ENCODE measurements around the gene APP.

Gene APP

DNA sequence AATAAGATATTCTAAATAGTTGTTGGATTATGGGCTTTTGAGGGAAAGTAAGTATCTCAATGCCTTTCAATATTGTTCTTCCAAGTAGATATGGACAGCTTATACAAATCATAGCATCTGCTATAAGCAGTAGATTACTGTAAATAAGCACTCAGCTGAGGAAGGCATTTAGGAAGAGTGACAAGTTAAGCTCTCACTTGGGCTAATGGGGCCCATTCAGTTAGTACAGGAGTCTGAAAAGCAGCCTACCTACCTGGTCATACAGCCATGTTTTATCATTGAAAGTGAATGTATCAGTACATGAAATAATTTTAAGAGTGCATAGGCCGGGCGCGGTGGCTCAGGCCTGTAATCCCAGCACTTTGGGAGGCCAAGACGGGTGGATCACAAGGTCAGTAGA is 73.1 kb downstream of the APP start:
- Histone ChIP-seq H3K4me3 (ENCODE audit: low read depth, low read length, poor library complexity, severe bottlenecking) (no peak overlapping the region), H2AFZ (ENCODE audit: low read length) (no peak overlapping the region), H3K9me2 (ENCODE audit: low read depth, low read length) (no peaks in the 10 kb centered on the region), H3K27ac (ENCODE audit: low read depth, low read length, poor library complexity, severe bottlenecking) (no peak overlapping the region), H3K36me3 (ENCODE audit: insufficient read depth, low read length) (no peaks in the 10 kb centered on the region), H3K27me3 (ENCODE audit: insufficient read depth, low read length) (no peaks in the 10 kb centered on the region), H3K9me3 (ENCODE audit: low read length) (no peaks in the 10 kb centered on the region), H3F3A (ENCODE audit: insufficient read depth, low read length) (no peaks in the 10 kb centered on the region), H3K79me2 (ENCODE audit: insufficient read depth, low read length) (no peaks in the 10 kb centered on the region), H3K4me1 (ENCODE audit: insufficient read depth, low read length, severe bottlenecking) (no peaks in the 10 kb centered on the region), H3K4me2 (ENCODE audit: low read length) (no peak overlapping the region), H4K20me1 (ENCODE audit: insufficient read depth, low read length) (no peaks in the 10 kb centered on the region), H3K9ac (ENCODE audit: low read length) (no peak overlapping the region)
- TF ChIP-seq CTCF (IDR thresholded peaks at IDR 0.05; ENCODE audit: low read length) = no peak
- no peak for TF ChIP-seq EZH2 (IDR thresholded peaks at IDR 0.05; ENCODE audit: borderline replicate concordance, low read length)

- Histone ChIP-seq H3F3A (ENCODE audit: insufficient read depth, low read length) (no peaks in the 10 kb centered on the region), H3K27me3 (ENCODE audit: insufficient read depth, low read length) (no peaks in the 10 kb centered on the region), H3K36me3 (ENCODE audit: insufficient read depth, low read length) (no peaks in the 10 kb centered on the region), H3K9ac (ENCODE audit: low read length) (no peak overlapping the region), H3K4me3 (ENCODE audit: low read depth, low read length, poor library complexity, severe bottlenecking) (no peak overlapping the region), H3K27ac (ENCODE audit: low read depth, low read length, poor library complexity, severe bottlenecking) (no peak overlapping the region), H3K79me2 (ENCODE audit: insufficient read depth, low read length) (no peaks in the 10 kb centered on the region), H4K20me1 (ENCODE audit: insufficient read depth, low read length) (no peaks in the 10 kb centered on the region), H3K9me2 (ENCODE audit: low read depth, low read length) (no peaks in the 10 kb centered on the region), H3K4me1 (ENCODE audit: insufficient read depth, low read length, severe bottlenecking) (no peaks in the 10 kb centered on the region), H3K4me2 (ENCODE audit: low read length) (no peak overlapping the region), H3K9me3 (ENCODE audit: low read length) (no peaks in the 10 kb centered on the region), H2AFZ (ENCODE audit: low read length) (no peak overlapping the region)
- TF ChIP-seq CTCF (IDR thresholded peaks at IDR 0.05; ENCODE audit: low read length) (no peak), EZH2 (IDR thresholded peaks at IDR 0.05; ENCODE audit: borderline replicate concordance, low read length) (no peak)
These were observed 73.8 kb downstream of the APP start for GRCh38 chr21:26096494-26097371.

DNA sequence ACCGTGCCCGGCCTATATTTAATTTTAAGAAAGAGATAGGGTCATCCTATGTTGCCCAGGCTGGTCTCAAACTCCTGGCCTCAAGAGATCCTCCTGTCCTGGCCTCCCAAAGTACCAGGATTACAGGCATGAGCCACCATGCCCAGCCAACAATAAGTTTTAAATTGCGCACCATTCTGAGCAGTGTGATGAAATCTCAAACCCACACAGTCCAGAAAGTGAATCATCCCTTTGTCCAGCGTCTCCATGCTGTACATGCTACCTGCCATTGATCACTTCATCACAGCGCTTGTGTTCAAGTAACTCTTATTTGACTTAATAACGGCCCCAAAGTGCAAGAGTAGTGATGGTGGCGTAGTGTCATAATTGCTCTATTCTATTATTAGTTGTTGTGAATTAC is 75.4 kb downstream of the APP start:
- Histone ChIP-seq H3K4me3 (ENCODE audit: low read depth, low read length, poor library complexity, severe bottlenecking) (no peak overlapping the region), H3K79me2 (ENCODE audit: insufficient read depth, low read length) (no peaks in the 10 kb centered on the region), H3F3A (ENCODE audit: insufficient read depth, low read length) (no peaks in the 10 kb centered on the region), H3K4me1 (ENCODE audit: insufficient read depth, low read length, severe bottlenecking) (no peaks in the 10 kb centered on the region), H3K27ac (ENCODE audit: low read depth, low read length, poor library complexity, severe bottlenecking) (no peak overlapping the region), H3K4me2 (ENCODE audit: low read length) (no peak overlapping the region), H4K20me1 (ENCODE audit: insufficient read depth, low read length) (no peaks in the 10 kb centered on the region), H3K9me2 (ENCODE audit: low read depth, low read length) (no peaks in the 10 kb centered on the region), H3K27me3 (ENCODE audit: insufficient read depth, low read length) (no peaks in the 10 kb centered on the region), H3K9ac (ENCODE audit: low read length) (no peak overlapping the region), H2AFZ (ENCODE audit: low read length) (no peak overlapping the region), H3K36me3 (ENCODE audit: insufficient read depth, low read length) (no peaks in the 10 kb centered on the region), H3K9me3 (ENCODE audit: low read length) (no peaks in the 10 kb centered on the region)
- no peak for TF ChIP-seq CTCF (IDR thresholded peaks at IDR 0.05; ENCODE audit: low read length)
- no peak for TF ChIP-seq EZH2 (IDR thresholded peaks at IDR 0.05; ENCODE audit: borderline replicate concordance, low read length)
